Measurements from ENCODE around the gene NEK4. TPM values are rescaled to one million over a fixed set of nuclear protein-coding genes. Genes with fewer than 3 reads are reported as not detected.

Gene NEK4
- total and polyA plus RNA-seq, 2 of the 13 experiments (the other 11 are each of a cell fraction or from before 2014, with no cell fraction given) = 16.5 to 38.0 TPM

GRCh38 chr3:52770496-52771333 lies at the start of gene NEK4 (continued):
- TF ChIP-seq ZNF280B (CRISPR knock-in tag; IDR thresholded peaks at IDR 0.05; ENCODE audit: borderline replicate concordance) = peak; percentile 37; the same call in 1 of the 2 replicates
- peak; percentile 35; the same call in 1 of the 2 replicates for TF ChIP-seq KAT7 (CRISPR knock-in tag; IDR thresholded peaks at IDR 0.05; ENCODE audit: borderline replicate concordance)
- peak; percentile 68; the same call in 1 of the 2 replicates for TF ChIP-seq ZNF580 (CRISPR knock-in tag; IDR thresholded peaks at IDR 0.05; ENCODE audit: borderline replicate concordance, low read depth)
- 0 out of 2 replicates have a peak, but pooled peaks have one; percentile 8 for TF ChIP-seq NCOA1 (CRISPR knock-in tag; IDR thresholded peaks at IDR 0.05)
- TF ChIP-seq ATM (IDR thresholded peaks at IDR 0.05; ENCODE audit: borderline replicate concordance) = no peak
- no peak for TF ChIP-seq AKAP8 (CRISPR knock-in tag; IDR thresholded peaks at IDR 0.05)
- TF ChIP-seq ZFX (CRISPR knock-in tag; IDR thresholded peaks at IDR 0.05; ENCODE audit: low read depth) = peak; percentile 90
- peak; percentile 78; the same call in 1 of the 2 replicates for TF ChIP-seq ZFP91 (CRISPR knock-in tag; IDR thresholded peaks at IDR 0.05; ENCODE audit: borderline replicate concordance)
- TF ChIP-seq ZXDC (CRISPR knock-in tag; IDR thresholded peaks at IDR 0.05) = 0 out of 2 replicates have a peak, but pooled peaks have one; percentile 81
- TF ChIP-seq ZNF251 (CRISPR knock-in tag; IDR thresholded peaks at IDR 0.05) = no peak
- no peak for TF ChIP-seq NR2F6 (IDR thresholded peaks at IDR 0.05)
- no peak for TF ChIP-seq NR2F6 (CRISPR knock-in tag; IDR thresholded peaks at IDR 0.05)
- no peak for TF ChIP-seq ZNF841 (CRISPR knock-in tag; IDR thresholded peaks at IDR 0.05; ENCODE audit: borderline replicate concordance)
- no peak for TF ChIP-seq FOXP1 (IDR thresholded peaks at IDR 0.05)
- no peak for TF ChIP-seq FOXP1 (CRISPR knock-in tag; IDR thresholded peaks at IDR 0.05)
- no peak for TF ChIP-seq CENPBD1 (CRISPR knock-in tag; IDR thresholded peaks at IDR 0.05; ENCODE audit: borderline replicate concordance, low read depth)
- TF ChIP-seq ATF2 (CRISPR knock-in tag; IDR thresholded peaks at IDR 0.05) = peak; percentile 62
- TF ChIP-seq CHD2 (IDR thresholded peaks at IDR 0.05; ENCODE audit: low read depth, low read length) = no peak
- TF ChIP-seq SPEN (CRISPR knock-in tag; IDR thresholded peaks at IDR 0.05; ENCODE audit: low read depth) = peak; percentile 82
- TF ChIP-seq ZNF597 (CRISPR knock-in tag; IDR thresholded peaks at IDR 0.05) = no peak
- TF ChIP-seq ZBTB21 (CRISPR knock-in tag; IDR thresholded peaks at IDR 0.05) = no peak

Data from HepG2 (cell line).